Hepatocyte (in vitro differentiated cells): Measurements from ENCODE around the gene UVSSA.

Experiments used
- CTCF ChIP-seq: fragments of 200-600 bp; sonication (generic); IDR thresholded peaks from 2 replicates; pipeline ENCODE4 v1.5.1; 2016; ENCODE audit warnings: antibody characterized with exemption, mild to moderate bottlenecking; ENCODE audit not compliant: poor library complexity
- EZH2 ChIP-seq: fragments of 200-600 bp; sonication (generic); IDR thresholded peaks from 2 replicates; pipeline ENCODE4 v1.6.1; 2016; ENCODE audit warnings: antibody characterized with exemption, mild to moderate bottlenecking, borderline replicate concordance

GRCh38 chr4:1354136-1354982 lies 7.4 kb downstream of the UVSSA start:
- TF ChIP-seq EZH2 (no peak), CTCF (no peak)
